NAMALWA (cell line): Measurements from ENCODE around the gene ZDHHC4.

Experiments
- DNase-seq: peaks from one replicate; pipeline ENCODE4 v3.0.0-alpha.2; 2015; ENCODE audit warnings: low spot score

Gene ZDHHC4

DNA sequence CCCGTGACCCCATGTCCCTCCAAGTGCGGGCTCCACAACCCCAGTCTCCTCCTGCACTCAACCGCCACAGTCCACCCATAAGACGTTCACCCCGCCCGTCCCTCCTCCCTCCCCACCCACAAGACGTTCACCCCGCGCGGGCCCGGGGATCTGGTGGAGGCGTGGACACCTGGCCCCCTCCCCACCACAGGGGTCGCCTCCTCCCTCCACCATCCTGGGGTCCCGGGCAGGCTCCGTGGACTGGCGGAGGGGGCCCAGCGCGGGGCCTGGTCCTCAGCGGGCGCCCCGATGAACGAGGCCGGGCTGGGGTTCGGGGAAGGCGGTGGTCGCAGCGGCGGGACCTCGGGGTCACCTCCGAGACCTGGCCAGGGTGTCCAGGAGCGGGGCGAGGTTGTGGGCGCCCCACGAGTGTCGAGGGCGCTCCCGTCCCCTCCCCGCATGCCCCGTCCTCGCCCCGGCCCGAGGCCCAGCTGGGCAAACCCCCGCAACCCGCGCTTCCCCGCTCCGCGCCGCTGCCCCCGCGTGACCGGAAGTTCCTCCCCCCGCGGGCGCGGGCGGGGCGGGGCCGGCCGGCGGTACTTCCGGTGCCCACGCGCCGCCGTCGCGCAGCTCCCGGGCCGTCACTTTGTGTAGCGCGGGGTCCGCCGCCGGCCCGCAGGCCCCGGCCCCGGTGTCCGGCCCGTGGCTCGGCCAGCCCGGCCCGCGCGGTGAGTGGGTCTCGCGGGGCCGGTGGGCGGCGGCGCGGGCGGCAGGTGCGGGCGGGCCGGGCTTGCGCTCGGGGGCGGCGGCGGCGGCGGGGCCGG, 59.7 kb downstream of the ZDHHC4 start, which contains the start of gene ZNF316:
TSS of gene ZNF316 (plus strand) at position 578 of the 803 bp plus-strand sequence. CDS start 5,092 bp downstream, outside the sequence.
- peak; percentile 64 for DNase-seq

DNA sequence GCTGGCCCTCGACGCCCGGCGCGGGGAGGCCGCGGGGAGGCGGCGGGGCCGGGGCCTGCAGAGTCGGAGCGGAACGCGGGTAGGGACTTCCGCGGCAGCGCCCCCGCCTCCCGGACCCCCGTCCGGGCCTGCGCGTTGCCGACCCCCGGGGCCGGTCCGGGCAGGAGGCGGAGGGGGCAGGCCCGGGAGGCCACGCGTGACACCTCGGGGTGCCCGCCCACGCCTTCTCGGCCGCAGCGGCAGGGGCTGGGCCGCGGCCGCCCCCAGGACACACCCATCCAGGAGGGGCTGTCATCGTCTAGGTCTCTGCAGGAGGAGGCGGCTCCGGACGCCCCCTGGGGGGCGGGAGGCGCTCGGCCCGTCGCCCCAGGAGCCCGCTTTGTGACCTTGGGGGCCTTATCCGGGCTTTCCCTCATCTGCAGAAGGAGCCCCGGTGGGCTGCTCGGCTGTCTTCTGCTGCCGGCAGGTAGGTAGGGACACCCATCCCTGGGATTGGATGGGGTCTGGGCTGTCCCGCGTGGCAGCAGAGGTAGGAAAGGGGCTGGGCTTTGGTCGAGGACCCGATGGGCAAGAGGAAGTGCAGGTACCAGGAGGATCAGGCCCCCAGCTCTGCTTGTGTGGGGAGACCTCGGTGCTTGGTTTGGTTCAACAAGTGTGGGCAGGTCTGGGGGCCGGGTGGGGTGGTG, 60.4 kb downstream of the ZDHHC4 start:
- DNase-seq, result peak; percentile 91
